ENCODE data around the gene SLC19A1.

SLC19A1 gene

DNA sequence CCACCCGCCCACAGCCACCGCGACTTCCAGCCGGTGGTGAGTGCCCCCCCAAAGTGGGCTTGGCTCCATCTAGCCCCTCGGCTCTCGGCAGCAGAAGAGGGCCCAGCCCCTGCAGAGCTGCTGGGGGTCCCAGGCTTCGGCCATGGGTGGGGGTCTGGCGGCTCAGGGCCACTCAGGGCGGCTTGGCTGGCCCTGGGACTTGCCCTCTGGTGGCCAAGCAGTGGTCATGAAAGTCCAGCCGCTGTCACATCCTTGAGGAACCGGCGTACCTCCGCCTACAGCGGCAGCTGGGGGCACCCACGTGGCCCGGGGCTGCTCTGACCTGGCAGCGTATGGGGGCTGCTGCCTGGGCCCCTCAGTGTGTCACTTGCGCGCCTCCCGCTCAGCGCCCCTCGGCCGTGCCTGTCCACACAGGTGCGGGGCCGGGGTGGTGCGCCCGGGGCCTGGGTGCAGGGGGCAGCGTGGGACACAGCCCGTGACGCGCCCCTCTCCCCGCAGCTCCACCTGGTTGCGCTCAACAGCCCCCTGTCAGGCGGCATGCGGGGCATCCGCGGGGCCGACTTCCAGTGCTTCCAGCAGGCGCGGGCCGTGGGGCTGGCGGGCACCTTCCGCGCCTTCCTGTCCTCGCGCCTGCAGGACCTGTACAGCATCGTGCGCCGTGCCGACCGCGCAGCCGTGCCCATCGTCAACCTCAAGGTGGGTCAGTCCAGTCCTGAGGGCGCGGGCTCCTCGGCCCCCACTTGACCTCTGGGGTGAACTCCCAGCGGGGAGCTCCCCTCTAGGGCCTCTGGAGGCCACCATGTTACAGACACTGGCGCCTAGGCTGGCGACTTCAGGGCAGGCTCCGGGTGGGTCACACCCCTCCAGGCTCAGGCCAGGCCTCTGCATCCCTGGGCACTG, 32.4 kb downstream of the SLC19A1 start:
- Histone ChIP-seq H3K4me1 (ENCODE audit: low read length) (no peaks in the 10 kb centered on the region), H3K9ac (ENCODE audit: low read length) (no peak overlapping the region), H3K36me3 (replicated peaks; ENCODE audit: insufficient read depth, low read length) (no peaks in the 10 kb centered on the region), H3K27ac (ENCODE audit: low read length) (no peak overlapping the region), H3K9me3 (replicated peaks; ENCODE audit: insufficient read depth, low read length) (no peaks in the 10 kb centered on the region), H3F3A (ENCODE audit: insufficient read depth, low read length) (no peaks in the 10 kb centered on the region), H4K20me1 (ENCODE audit: insufficient read depth, low read length) (no peaks in the 10 kb centered on the region), H3K4me2 (ENCODE audit: low read depth, low read length) (no peak overlapping the region), H2AFZ (ENCODE audit: low read length) (no peak overlapping the region), H3K27me3 (replicated peaks; ENCODE audit: insufficient read depth, low read length) (peaks cover 28% of the 10 kb centered on the region), H3K79me2 (ENCODE audit: low read length) (no peaks in the 10 kb centered on the region), H3K4me3 (ENCODE audit: low read length) (no peak overlapping the region), H3K9me2 (replicated peaks; ENCODE audit: insufficient read depth, low read length) (no peaks in the 10 kb centered on the region)
- no peak for DNase-seq
- TF ChIP-seq CTCF (IDR thresholded peaks at IDR 0.05; ENCODE audit: low read length) = no peak
- TF ChIP-seq EZH2phosphoT487 (IDR thresholded peaks at IDR 0.05; ENCODE audit: low read length) = no peak
- no peak for TF ChIP-seq EZH2 (optimal IDR thresholded peaks at IDR 0.05; ENCODE audit: low read depth, low read length)

- TF ChIP-seq EZH2phosphoT487 (IDR thresholded peaks at IDR 0.05; ENCODE audit: low read length) = no peak
- no peak for TF ChIP-seq EZH2 (optimal IDR thresholded peaks at IDR 0.05; ENCODE audit: low read depth, low read length)
- TF ChIP-seq CTCF (IDR thresholded peaks at IDR 0.05; ENCODE audit: low read length) = no peak
- H3K9me2 ChIP-seq (replicated peaks; ENCODE audit: insufficient read depth, low read length) = no peaks in the 10 kb centered on the region
- H2AFZ ChIP-seq (ENCODE audit: low read length) = no peak overlapping the region
- H3K27ac ChIP-seq (ENCODE audit: low read length) = no peak overlapping the region
- H3K9ac ChIP-seq (ENCODE audit: low read length) = no peak overlapping the region
- peaks cover 37% of the 10 kb centered on the region for H3K27me3 ChIP-seq (replicated peaks; ENCODE audit: insufficient read depth, low read length)
- H3K4me1 ChIP-seq (ENCODE audit: low read length) = no peaks in the 10 kb centered on the region
- no peak overlapping the region for H3K4me2 ChIP-seq (ENCODE audit: low read depth, low read length)
- H3F3A ChIP-seq (ENCODE audit: insufficient read depth, low read length) = no peaks in the 10 kb centered on the region
- no peak overlapping the region for H3K4me3 ChIP-seq (ENCODE audit: low read length)
- no peaks in the 10 kb centered on the region for H3K36me3 ChIP-seq (replicated peaks; ENCODE audit: insufficient read depth, low read length)
- DNase-seq = no peak
- no peaks in the 10 kb centered on the region; the same call in 1 of the 2 replicates for H4K20me1 ChIP-seq (ENCODE audit: insufficient read depth, low read length)
- H3K9me3 ChIP-seq (replicated peaks; ENCODE audit: insufficient read depth, low read length) = no peaks in the 10 kb centered on the region
- no peaks in the 10 kb centered on the region for H3K79me2 ChIP-seq (ENCODE audit: low read length)
Measured at GRCh38 chr21:45508607-45509565, 33.4 kb downstream of the SLC19A1 start.

DNA sequence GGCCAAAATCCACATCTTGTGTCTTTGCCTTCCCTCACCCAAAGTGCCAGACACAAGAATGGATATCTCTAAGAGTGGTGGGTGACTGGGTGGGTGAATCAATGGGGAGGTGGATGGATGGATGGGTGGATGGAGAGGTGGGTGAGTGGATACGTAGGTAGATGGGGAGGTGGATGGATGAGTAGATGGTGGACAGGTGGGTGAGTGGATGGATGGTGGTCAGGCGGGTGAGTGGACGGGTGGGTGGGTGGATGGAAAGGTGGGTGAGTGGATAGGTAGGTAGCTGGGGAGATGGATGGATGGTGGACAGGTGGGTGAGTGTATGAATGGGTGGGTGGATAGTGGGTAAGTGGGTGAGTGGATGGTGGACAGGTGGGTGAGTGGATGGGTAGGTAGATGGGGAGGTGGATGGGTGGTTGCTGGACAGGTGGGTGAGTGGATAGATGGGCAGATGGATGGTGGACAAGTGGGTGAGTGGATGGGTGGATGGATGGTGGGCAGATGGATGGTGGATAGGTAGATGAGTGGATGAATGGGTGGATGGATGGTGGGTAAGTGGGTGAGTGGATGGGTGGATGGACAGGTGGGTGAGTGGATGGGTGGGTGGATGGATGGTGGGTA, 34.2 kb downstream of the SLC19A1 start:
- Histone ChIP-seq H3K9ac (ENCODE audit: low read length) (no peak overlapping the region), H3K79me2 (ENCODE audit: low read length) (no peaks in the 10 kb centered on the region), H3K4me1 (ENCODE audit: low read length) (no peaks in the 10 kb centered on the region), H3K4me3 (ENCODE audit: low read length) (no peak overlapping the region), H3K27me3 (replicated peaks; ENCODE audit: insufficient read depth, low read length) (peaks cover 40% of the 10 kb centered on the region), H3K27ac (ENCODE audit: low read length) (no peak overlapping the region), H3K4me2 (ENCODE audit: low read depth, low read length) (no peak overlapping the region), H3F3A (ENCODE audit: insufficient read depth, low read length) (no peaks in the 10 kb centered on the region), H3K36me3 (replicated peaks; ENCODE audit: insufficient read depth, low read length) (no peaks in the 10 kb centered on the region), H3K9me3 (replicated peaks; ENCODE audit: insufficient read depth, low read length) (no peaks in the 10 kb centered on the region), H4K20me1 (ENCODE audit: insufficient read depth, low read length) (no peaks in the 10 kb centered on the region; the same call in 1 of the 2 replicates), H2AFZ (ENCODE audit: low read length) (no peak overlapping the region), H3K9me2 (replicated peaks; ENCODE audit: insufficient read depth, low read length) (no peaks in the 10 kb centered on the region)
- no peak for DNase-seq
- TF ChIP-seq EZH2 (optimal IDR thresholded peaks at IDR 0.05; ENCODE audit: low read depth, low read length) (no peak), EZH2phosphoT487 (IDR thresholded peaks at IDR 0.05; ENCODE audit: low read length) (no peak)

Data from MM.1S (cell line).